Mucosa of rectum (tissue), 2 donors: ENCODE measurements around the gene RORC.

Experiments used
- H3K27ac ChIP-seq, 2 donors: one replicate each; pipeline ENCODE4 v1.7.0; 2013; ENCODE audit warnings: inconsistent platforms in 2 of 2, low read depth in 2 of 2, low read length in 2 of 2
- H3K27me3 ChIP-seq, 2 donors: one replicate each; pipeline ENCODE4 v1.7.0; 2013; ENCODE audit warnings: low read length in 2 of 2; ENCODE audit not compliant: control insufficient read depth in 2 of 2, insufficient read depth in 2 of 2
- H3K36me3 ChIP-seq, 2 donors: one replicate each; pipeline ENCODE4 v1.7.0; 2013; ENCODE audit warnings: low read length in 2 of 2; ENCODE audit not compliant: control insufficient read depth in 2 of 2, insufficient read depth in 2 of 2
- H3K4me1 ChIP-seq, 2 donors: one replicate each; pipeline ENCODE4 v1.7.0; 2013; ENCODE audit warnings: low read length in 2 of 2, mild to moderate bottlenecking in 1 of 2; ENCODE audit not compliant: control insufficient read depth in 2 of 2, insufficient read depth in 2 of 2
- H3K4me3 ChIP-seq, 2 donors: one replicate each; pipeline ENCODE4 v1.7.0; 2013; ENCODE audit warnings: low read length in 2 of 2
- H3K9ac ChIP-seq, 2 donors: one replicate each; pipeline ENCODE4 v1.7.0; 2013; ENCODE audit warnings: low read length in 2 of 2, low read depth in 1 of 2, mild to moderate bottlenecking in 1 of 2
- H3K9me3 ChIP-seq, 2 donors: one replicate each; pipeline ENCODE4 v1.7.0; 2013; ENCODE audit warnings: low read length in 2 of 2; ENCODE audit not compliant: control insufficient read depth in 2 of 2
- donor health status: healthy.
- donor health status: Normal muscosa, but diverticular disease.

RORC gene

DNA sequence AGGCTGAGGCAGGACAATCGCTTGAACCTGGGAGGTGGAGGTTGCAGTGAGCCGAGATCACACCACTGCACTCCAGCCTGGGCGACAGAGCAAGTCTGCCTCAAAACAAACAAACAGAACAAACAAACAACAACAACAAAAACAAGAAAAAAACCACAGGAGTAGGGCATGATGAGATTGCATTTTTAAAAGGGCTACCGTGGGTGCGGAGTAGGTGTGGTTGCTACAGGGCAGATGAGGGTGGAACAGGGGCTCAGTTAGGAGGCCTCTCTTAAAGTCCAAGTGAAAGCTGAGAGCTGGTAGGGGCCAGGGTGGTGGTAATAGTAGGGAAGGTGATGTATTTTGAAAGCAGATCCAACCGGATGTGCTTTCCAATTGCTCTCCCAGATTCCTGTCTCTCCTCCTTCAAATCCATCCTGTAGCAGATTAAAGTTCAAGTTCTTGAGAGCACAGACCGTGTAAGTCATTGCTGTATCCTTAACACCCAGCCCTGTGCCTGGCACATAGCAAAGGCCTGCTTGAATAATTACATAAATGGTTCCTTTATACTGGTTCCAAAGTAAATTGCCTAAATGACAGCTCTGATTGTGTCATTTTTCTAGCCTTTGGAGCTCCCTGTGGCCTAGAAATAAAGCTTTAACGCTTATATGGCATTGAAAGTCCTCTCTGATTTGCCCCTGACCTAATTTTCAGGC, 22.2 kb downstream of the RORC start:
- H3K36me3 ChIP-seq: peaks cover 7 to 12% of the 10 kb centered on the region in 2 donors
- no peaks in the 10 kb centered on the region for H3K27me3 ChIP-seq
- no peak overlapping the region for H3K9ac ChIP-seq
- no peak overlapping the region for H3K4me3 ChIP-seq
- no peaks in the 10 kb centered on the region for H3K4me1 ChIP-seq
- no peaks in the 10 kb centered on the region for H3K9me3 ChIP-seq
- H3K27ac ChIP-seq: no peak overlapping the region

DNA sequence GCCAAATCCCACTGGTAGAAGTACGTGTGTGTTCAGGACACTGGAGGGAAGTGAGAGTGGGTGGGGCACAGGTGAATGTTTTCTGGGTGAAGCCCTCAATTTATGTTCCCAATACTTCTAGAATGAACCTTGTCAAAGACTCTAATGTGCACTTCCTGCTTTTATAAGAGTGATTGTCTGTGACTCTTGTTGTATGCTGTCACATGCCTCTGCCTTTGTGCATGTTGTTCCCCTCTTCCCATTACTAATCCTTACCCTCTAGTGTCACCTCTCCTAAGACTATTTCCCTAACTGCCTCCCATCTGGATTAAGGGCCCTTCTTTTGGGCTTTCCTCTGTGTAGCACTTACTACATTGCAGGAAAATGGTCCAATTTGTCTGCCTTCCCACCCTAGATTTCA, 23.8 kb downstream of the RORC start:
- Histone ChIP-seq H3K27me3 (no peaks in the 10 kb centered on the region), H3K9me3 (no peaks in the 10 kb centered on the region), H3K4me3 (no peak overlapping the region), H3K9ac (no peak overlapping the region), H3K36me3 (peaks cover 5 to 10% of the 10 kb centered on the region in 2 donors), H3K4me1 (no peaks in the 10 kb centered on the region), H3K27ac (no peak overlapping the region)

DNA sequence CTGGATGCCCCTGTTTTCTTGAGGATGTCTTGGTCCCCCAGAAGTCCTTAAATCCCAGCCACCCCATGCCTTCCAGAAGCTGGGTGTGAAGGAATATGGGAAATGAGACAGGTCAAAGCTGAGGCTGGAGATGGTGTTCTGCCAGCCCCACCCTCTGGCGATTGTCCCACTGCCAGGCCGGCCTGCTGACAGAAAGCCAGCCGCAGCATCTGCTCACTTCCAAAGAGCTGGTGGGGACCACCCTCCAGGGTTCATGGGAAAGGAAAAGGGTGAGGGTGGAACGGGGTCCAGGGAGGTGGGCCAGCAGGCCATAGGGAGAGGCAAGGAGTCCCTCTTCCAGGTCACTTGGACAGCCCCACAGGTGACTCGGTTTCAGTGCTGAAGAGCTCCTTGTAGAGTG, 24.5 kb downstream of the RORC start:
- no peak overlapping the region for H3K9ac ChIP-seq
- no peaks in the 10 kb centered on the region for H3K9me3 ChIP-seq
- no peak overlapping the region for H3K27ac ChIP-seq
- no peak overlapping the region for H3K4me3 ChIP-seq
- H3K36me3 ChIP-seq: peaks cover 5 to 10% of the 10 kb centered on the region in 2 donors
- no peaks in the 10 kb centered on the region for H3K27me3 ChIP-seq
- H3K4me1 ChIP-seq: no peaks in the 10 kb centered on the region

DNA sequence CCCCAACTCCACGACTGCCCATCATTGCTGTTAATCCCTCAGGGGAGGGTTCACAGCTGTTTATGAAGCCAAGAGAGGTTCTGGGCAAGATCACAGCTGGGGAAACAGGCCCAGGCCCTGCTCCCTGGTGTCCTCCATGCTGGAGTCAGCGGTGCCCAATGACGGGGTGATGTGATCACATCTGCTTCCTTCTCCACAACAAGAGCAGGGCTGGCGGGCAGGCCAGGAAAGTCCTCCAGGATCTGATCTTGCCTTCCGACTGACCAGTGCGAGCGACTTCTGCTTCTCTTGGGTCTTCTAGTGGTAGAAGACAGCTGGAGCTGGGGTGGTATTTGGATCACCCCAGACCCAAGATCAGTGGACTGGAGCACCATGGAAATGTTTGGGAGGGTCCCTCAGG, 25.4 kb downstream of the RORC start:
- Histone ChIP-seq H3K9me3 (no peaks in the 10 kb centered on the region), H3K27ac (no peak overlapping the region), H3K4me3 (no peak overlapping the region), H3K9ac (no peak overlapping the region), H3K4me1 (no peaks in the 10 kb centered on the region), H3K27me3 (no peaks in the 10 kb centered on the region), H3K36me3 (peaks cover 3 to 10% of the 10 kb centered on the region in 2 donors)

DNA sequence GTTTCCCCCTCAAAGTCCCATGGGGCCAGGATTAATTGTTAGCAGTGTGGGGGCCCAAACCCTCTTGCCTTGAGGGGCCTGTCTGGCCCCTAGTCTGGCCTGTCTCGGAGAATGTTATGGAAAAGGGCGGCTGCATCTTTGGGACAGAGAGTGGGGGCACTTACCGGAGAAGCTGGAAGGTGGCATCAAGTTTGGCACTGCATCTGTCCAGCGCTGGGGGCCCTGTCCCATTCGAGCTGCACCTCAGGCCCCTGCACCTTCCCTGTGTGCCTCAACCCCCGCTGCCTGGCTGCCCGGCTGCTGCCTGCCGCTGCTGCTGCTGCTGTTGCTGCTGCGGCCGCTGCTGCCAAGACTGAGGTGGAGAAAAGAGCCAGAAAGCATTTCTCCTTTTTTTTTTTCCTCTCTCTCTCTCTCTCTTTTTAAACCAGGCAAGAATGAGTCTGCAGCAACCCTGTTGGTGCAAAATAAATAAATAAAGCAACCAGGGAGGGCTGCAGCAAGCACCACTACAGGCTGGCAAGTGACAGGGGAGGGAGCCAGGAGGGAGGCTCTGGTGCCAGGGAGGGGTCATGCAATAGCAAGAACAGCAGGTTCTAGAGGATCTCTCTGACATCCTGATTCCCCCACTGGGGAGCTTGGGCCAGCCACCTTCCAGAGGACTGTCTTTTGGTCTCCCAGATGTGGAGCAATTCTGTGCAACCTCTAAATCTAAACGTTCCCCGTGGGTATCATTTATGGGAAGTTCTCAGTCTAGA, 26.4 kb downstream of the RORC start, which contains the start of gene LINGO4:
Gene LINGO4 (minus strand): TSS at position 354 of the 755 bp plus-strand sequence. CDS start 2,715 bp downstream, outside the sequence.
- no peak within 1 kb of the TSS for H3K9ac ChIP-seq
- H3K27ac ChIP-seq: no peak within 1 kb of the TSS
- H3K4me3 ChIP-seq: no peak within 1 kb of the TSS
- H3K27me3 ChIP-seq: no peaks in the 10 kb centered on the region
- peaks cover 3 to 10% of the 10 kb centered on the region in 2 donors for H3K36me3 ChIP-seq
- H3K9me3 ChIP-seq: no peaks in the 10 kb centered on the region
- H3K4me1 ChIP-seq: no peaks in the 10 kb centered on the region

DNA sequence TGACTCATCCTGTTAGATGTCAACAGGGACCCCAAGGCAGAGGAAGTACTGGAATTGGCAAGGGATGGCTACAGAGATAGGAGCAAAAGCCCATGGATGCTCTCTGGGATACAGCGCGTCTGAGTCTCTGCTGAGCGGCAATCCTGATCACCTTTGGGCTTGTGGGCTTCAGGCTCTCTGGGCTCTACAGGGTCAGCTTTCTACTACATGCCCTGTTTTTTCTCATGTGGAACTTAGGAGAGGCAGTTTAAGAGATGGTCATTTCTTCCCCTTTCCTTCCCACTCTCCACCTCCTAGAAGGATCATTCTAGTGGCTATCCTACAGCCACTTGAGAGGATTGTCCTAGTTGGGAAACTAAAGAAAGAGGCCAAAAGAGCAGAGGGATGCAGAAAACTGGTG, 27.7 kb downstream of the RORC start:
- H3K36me3 ChIP-seq: peaks cover 0 to 10% of the 10 kb centered on the region in 2 donors
- H3K9me3 ChIP-seq: no peaks in the 10 kb centered on the region
- H3K4me1 ChIP-seq: no peaks in the 10 kb centered on the region
- H3K9ac ChIP-seq: no peak overlapping the region
- no peak overlapping the region for H3K4me3 ChIP-seq
- no peaks in the 10 kb centered on the region for H3K27me3 ChIP-seq
- H3K27ac ChIP-seq: no peak overlapping the region

DNA sequence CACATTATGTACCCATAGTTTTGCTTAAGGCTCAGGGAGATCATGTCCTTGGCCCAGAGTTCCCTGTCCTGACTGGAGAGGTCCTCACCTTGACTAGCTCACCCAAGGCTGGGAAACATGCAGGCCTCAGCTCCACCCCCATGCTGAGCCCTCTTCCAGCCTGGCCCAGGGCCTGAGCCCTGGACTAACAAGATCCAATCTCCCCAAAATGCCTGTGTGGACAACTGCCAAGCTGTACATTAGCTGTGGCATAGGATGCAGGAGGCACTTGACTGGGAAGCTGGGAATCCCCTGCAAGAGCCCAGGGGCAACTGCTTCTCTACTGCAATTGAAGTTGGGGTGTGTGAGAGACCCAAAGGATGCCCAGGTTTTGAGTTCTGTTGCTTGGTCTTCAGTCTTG, 28.4 kb downstream of the RORC start:
- H3K36me3 ChIP-seq: peaks cover 0 to 9% of the 10 kb centered on the region in 2 donors
- H3K9me3 ChIP-seq: no peaks in the 10 kb centered on the region
- no peaks in the 10 kb centered on the region for H3K4me1 ChIP-seq
- no peak overlapping the region for H3K9ac ChIP-seq
- H3K4me3 ChIP-seq: no peak overlapping the region
- no peaks in the 10 kb centered on the region for H3K27me3 ChIP-seq
- H3K27ac ChIP-seq: no peak overlapping the region

DNA sequence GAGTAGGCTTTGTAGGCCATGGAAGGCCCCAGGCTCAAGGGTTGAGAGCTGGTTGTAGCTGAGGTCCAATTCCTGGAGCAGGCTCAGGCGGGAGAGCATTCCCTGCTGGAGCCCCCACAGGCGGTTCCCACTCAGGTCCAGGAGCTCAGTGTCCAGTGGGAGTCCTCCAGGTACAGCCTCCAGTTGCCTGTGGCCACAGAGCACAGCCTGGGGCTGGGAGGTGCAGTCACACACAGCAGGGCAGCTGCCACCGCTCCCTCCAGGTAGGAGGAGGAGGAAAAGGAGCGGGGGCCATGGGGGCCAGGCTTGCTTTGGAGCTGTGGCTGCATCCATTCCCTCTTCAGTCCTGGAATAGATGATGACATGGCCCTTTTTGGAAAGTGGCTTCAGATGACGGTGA, 29.2 kb downstream of the RORC start:
- Histone ChIP-seq H3K27ac (no peak overlapping the region), H3K36me3 (peaks cover 0 to 3% of the 10 kb centered on the region in 2 donors), H3K4me3 (no peak overlapping the region), H3K4me1 (no peaks in the 10 kb centered on the region), H3K27me3 (no peaks in the 10 kb centered on the region), H3K9me3 (no peaks in the 10 kb centered on the region), H3K9ac (no peak overlapping the region)

DNA sequence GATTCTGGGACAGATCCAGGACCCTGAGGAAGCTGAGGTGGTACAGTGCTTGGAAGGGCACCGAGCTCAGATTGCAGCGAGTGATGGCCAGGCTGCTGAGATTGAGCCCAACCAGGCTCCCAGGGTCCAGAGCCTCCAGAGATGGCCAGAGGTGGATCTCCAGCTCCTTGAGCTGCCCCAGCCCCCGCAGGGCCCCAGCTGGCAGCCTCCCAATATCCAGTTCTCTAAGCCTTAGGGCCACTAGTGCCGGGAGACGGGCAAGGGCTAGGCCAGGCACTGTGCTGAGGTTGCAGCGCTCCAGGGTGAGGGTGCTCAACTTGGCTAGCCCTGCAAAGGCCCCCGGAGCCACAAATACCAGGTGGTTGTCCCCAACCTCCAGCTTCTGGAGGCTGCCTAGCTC, 29.8 kb downstream of the RORC start:
- Histone ChIP-seq H3K9ac (no peak overlapping the region), H3K27me3 (no peaks in the 10 kb centered on the region), H3K9me3 (no peaks in the 10 kb centered on the region), H3K4me3 (no peak overlapping the region), H3K27ac (no peak overlapping the region), H3K4me1 (no peaks in the 10 kb centered on the region), H3K36me3 (no peaks in the 10 kb centered on the region)

DNA sequence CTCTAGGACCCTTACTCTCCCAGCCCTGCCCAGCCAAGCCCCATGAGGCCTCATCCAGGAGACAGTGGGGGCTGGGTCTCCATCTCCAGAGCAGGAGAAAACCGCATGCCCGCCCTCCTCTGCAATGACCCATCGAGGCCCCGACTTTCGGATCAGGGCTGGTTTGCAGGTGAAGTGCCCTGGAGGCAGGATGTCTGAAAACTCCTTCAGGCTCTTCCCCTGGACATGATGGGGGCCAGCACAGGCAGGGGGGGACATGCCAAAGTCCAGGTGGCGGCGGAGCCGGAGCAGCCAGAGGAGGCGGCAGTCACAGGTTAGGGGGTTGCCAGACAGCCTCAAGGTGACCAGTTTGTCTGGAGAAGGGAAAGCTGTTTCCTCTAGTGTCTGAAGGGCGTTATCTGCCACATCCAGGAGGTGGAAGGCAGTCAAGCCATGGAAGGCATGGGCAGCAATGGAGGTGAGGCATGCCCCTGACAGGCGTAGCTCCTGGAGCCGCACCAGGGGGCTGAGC, 30.2 kb downstream of the RORC start:
- no peaks in the 10 kb centered on the region for H3K4me1 ChIP-seq
- no peak overlapping the region for H3K4me3 ChIP-seq
- H3K27me3 ChIP-seq: no peaks in the 10 kb centered on the region
- no peaks in the 10 kb centered on the region for H3K36me3 ChIP-seq
- no peak overlapping the region for H3K9ac ChIP-seq
- H3K27ac ChIP-seq: no peak overlapping the region
- no peaks in the 10 kb centered on the region for H3K9me3 ChIP-seq
